ENCODE results near the gene FAM78A. TPM values are rescaled to one million over a fixed set of nuclear protein-coding genes. Genes with fewer than 3 reads are reported as not detected.
"Not testable (repeated sequence)": the region's sequence is repeated elsewhere in the genome, so short reads cannot be mapped to it uniquely, and the experiment has no call there.

Gene FAM78A
- total RNA-seq, 1 donor from 2014 or later: 1.9 TPM

GRCh38 chr9:131254626-131255025 is 21.7 kb downstream of the FAM78A start:
- no peak for DNase-seq (ENCODE audit: low read depth)
- Histone ChIP-seq H3K27me3 (ENCODE audit: control insufficient read depth, insufficient read depth, low read length) (no peaks in the 10 kb centered on the region), H3K4me3 (ENCODE audit: low read depth, low read length) (no peak overlapping the region), H3K36me3 (ENCODE audit: control insufficient read depth, insufficient read depth, low read length) (no peaks in the 10 kb centered on the region)
- TF ChIP-seq CTCF (IDR thresholded peaks at IDR 0.05; ENCODE audit: insufficient read depth, low read length, poor library complexity, severe bottlenecking): no peak

DNA sequence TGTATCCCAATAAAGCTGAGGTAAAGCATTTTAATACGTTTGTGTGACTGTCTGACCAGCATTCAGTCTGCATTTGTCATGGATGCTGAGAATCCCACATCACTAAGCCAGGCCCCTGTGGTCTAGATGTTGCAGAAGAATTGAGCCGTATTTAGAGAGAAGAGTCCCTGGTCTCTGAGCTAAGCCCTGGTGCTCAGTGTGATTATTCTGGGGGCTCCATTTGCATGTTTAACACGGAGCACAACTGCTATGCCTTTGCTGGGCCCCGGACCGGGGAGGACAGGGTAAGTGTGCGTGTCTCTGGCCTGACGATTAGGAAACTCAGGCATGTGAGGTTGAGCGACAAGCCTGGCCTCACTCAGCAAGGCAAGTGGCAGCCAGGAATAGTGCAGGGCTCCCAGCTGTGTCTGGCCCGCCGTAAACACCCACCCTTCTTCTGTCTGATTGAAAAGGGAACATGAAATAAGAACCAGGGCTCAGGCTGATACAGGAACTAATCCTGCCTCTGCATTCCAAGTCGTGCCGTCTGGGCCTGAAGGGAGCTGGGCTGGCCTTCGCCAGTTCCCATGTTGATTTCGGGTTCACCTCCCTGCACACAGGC is 22.3 kb downstream of the FAM78A start:
- TF ChIP-seq CTCF (IDR thresholded peaks at IDR 0.05; ENCODE audit: insufficient read depth, low read length, poor library complexity, severe bottlenecking): no peak
- DNase-seq (ENCODE audit: low read depth): no peak
- Histone ChIP-seq H3K27me3 (ENCODE audit: control insufficient read depth, insufficient read depth, low read length) (no peaks in the 10 kb centered on the region), H3K36me3 (ENCODE audit: control insufficient read depth, insufficient read depth, low read length) (no peaks in the 10 kb centered on the region), H3K4me3 (ENCODE audit: low read depth, low read length) (no peak overlapping the region)

- TF ChIP-seq CTCF (IDR thresholded peaks at IDR 0.05; ENCODE audit: insufficient read depth, low read length, poor library complexity, severe bottlenecking): no peak
- Histone ChIP-seq H3K4me3 (ENCODE audit: low read depth, low read length) (no peak overlapping the region), H3K27me3 (ENCODE audit: control insufficient read depth, insufficient read depth, low read length) (no peaks in the 10 kb centered on the region), H3K36me3 (ENCODE audit: control insufficient read depth, insufficient read depth, low read length) (no peaks in the 10 kb centered on the region)
- no peak for DNase-seq (ENCODE audit: low read depth)
Observed at GRCh38 chr9:131252120-131252519, 24.2 kb downstream of the FAM78A start.

DNA sequence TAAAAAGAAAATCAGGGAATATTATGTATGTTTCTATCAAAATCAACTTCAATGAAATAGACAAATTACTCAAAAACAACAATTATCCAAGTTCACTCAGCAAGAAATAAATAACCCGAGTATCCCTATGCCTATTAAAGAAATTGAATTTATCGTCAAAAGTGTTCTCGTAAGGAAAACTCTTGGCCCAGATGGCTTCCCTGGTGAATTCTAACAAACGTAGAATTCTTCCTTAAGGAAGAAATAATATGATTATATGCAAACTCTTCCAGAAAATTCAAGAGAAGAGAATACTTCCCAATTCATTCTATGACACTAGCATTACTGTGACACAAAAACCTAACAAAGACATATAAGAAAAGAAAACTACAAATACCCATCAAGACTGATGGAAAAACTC is 29.7 kb downstream of the FAM78A start:
- Histone ChIP-seq H3K36me3 (ENCODE audit: control insufficient read depth, insufficient read depth, low read length) (no peaks in the 10 kb centered on the region), H3K27me3 (ENCODE audit: control insufficient read depth, insufficient read depth, low read length) (no peaks in the 10 kb centered on the region), H3K4me3 (ENCODE audit: low read depth, low read length) (no peak overlapping the region)
- no peak for DNase-seq (ENCODE audit: low read depth)
- TF ChIP-seq CTCF (IDR thresholded peaks at IDR 0.05; ENCODE audit: insufficient read depth, low read length, poor library complexity, severe bottlenecking): no peak

- not testable (repeated sequence) for H3K4me3 ChIP-seq (ENCODE audit: low read depth, low read length); H3K36me3 ChIP-seq (ENCODE audit: control insufficient read depth, insufficient read depth, low read length); DNase-seq (ENCODE audit: low read depth); H3K27me3 ChIP-seq (ENCODE audit: control insufficient read depth, insufficient read depth, low read length)
Observed at GRCh38 chr9:131244331-131244730, 32.0 kb downstream of the FAM78A start.

DNA sequence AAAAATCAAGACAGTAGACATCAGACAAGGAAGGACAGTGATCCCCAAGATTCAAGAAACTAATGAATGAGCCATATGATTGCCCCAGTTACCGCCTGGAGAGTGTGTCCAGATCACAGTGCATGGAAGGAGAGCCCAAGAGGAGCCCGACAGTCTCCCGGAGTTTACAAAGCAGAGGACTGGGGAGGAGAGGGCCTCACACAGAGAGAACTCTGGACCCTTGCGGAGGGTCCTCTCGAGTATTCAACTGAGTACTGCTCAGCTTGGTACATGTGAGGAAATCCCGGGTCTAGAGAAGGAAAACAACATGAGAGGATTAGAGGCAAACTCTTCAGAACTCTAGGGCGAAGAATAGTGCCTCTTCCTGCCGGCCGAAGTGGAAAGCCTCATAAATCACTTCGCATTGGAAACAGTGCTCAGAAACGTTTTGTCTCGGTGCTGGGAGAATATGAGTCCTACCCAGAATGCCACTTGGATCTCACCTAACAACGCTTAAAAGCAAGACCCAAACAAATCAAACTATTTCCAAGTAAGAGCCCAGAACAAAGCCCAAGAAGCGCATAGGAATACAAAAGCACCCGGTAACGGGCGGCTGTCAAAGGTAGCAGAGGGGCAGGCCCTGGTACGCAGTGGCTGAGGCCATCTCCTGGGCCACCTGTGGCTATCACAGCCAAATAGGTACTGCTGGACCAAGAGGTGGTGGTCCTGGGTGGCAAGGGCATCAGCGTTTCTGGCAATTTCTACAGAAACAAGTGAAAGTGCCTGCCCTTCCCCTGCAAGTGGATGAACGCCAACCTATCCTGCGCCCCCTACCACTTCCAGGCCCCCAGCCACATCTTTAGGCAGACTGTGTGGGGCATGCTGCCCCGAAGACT is 36.0 kb downstream of the FAM78A start:
- Histone ChIP-seq H3K4me3 (ENCODE audit: low read depth, low read length) (no peak overlapping the region), H3K36me3 (ENCODE audit: control insufficient read depth, insufficient read depth, low read length) (no peaks in the 10 kb centered on the region), H3K27me3 (ENCODE audit: control insufficient read depth, insufficient read depth, low read length) (peaks cover 7% of the 10 kb centered on the region)
- DNase-seq (ENCODE audit: low read depth): no peak
- TF ChIP-seq CTCF (IDR thresholded peaks at IDR 0.05; ENCODE audit: insufficient read depth, low read length, poor library complexity, severe bottlenecking): no peak

Measured in kidney epithelial cell (primary cell).